ENCODE data around the gene WDR76. TPM values are rescaled to one million over a fixed set of nuclear protein-coding genes. Genes with fewer than 3 reads are reported as not detected.
"Not testable (repeated sequence)": the region's sequence is repeated elsewhere in the genome, so short reads cannot be mapped to it uniquely, and the experiment has no call there.

Gene WDR76
- total and polyA plus RNA-seq, 2 experiments from 2014 or later, result 1.8 to 7.6 TPM

DNA sequence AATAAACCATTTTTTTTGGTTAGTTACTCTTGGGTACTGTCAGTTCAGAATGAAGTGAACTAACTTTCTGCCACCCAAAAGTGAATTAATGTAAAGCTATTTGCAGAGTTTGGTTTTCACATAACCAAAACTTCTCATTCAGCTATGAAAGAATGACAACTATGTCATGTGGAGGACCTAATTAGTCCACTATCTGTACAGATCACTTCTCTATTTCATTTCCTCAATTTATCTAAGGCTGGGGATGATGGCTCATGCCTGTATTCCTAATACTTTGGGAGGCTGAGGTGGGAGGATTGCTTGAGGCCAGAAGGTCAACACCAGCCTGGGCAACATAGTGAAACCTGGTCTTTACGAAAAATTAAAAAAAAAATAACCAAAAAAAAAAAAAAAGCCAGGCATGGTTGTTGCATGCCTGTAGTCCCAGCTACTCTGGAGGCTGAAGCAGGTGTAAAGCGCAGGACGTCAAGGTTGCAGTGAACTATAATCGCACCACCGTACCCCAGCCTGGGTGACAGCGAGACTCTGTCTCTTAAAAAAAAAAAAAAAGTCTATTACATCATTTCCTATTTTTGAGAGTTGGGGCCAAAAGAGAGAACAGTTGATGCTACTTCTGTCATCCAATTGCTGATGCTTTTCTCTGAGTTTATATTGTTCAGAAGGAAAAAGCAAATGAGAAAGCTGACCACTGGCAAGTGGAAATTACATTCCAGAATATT is 17.7 kb upstream of the WDR76 start:
- H3K27ac ChIP-seq, result no peak overlapping the region
- TF ChIP-seq, protein P1, sequence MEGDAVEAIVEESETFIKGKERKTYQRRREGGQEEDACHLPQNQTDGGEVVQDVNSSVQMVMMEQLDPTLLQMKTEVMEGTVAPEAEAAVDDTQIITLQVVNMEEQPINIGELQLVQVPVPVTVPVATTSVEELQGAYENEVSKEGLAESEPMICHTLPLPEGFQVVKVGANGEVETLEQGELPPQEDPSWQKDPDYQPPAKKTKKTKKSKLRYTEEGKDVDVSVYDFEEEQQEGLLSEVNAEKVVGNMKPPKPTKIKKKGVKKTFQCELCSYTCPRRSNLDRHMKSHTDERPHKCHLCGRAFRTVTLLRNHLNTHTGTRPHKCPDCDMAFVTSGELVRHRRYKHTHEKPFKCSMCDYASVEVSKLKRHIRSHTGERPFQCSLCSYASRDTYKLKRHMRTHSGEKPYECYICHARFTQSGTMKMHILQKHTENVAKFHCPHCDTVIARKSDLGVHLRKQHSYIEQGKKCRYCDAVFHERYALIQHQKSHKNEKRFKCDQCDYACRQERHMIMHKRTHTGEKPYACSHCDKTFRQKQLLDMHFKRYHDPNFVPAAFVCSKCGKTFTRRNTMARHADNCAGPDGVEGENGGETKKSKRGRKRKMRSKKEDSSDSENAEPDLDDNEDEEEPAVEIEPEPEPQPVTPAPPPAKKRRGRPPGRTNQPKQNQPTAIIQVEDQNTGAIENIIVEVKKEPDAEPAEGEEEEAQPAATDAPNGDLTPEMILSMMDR (IDR thresholded peaks at IDR 0.05; ENCODE audit: poor library complexity), result no peak
- no peaks in the 10 kb centered on the region for H3K36me3 ChIP-seq (replicated peaks; ENCODE audit: insufficient read depth, low read depth)

DNA sequence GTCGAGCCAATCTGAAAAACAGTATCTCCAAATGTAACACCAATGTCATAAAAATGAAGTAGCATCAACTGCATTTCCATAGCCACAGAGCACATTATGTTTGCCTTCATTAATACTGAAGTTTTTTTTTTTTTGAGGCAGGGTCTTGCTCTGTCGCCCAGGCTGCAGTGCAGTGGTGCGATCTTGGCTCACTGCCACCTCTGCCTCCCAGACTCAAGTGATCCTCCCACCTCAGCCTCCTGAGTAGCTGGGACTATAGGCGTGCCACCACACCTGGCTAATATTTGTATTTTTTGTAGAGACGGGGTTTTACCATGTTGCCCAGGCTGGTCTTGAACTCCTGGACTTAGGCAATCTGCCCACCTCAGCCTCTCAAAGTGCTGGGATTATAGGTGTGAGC is 11.7 kb upstream of the WDR76 start:
- not testable (repeated sequence) for H3K9me2 ChIP-seq (replicated peaks; ENCODE audit: insufficient read depth); H3K4me1 ChIP-seq (ENCODE audit: insufficient read depth); H3K9me3 ChIP-seq (ENCODE audit: low read depth); H3K27me3 ChIP-seq; H3K36me3 ChIP-seq (replicated peaks; ENCODE audit: insufficient read depth, low read depth); H3K27ac ChIP-seq; H2AFZ ChIP-seq; H4K20me1 ChIP-seq (ENCODE audit: insufficient read depth, poor library complexity, severe bottlenecking); DNase-seq (ENCODE audit: low spot score); H3K4me2 ChIP-seq; H3K4me3 ChIP-seq
- WGBS (ENCODE audit: low lambda C conversion rate, missing lambda C conversion rate), result 100% methylated on average over 5 of the region's 5 CpGs
- H3K79me2 ChIP-seq, result peaks cover 21% of the 10 kb centered on the region

More for the DNA sequence above, 17.7 kb upstream of the WDR76 start:
- H4K20me1 ChIP-seq (ENCODE audit: insufficient read depth, poor library complexity, severe bottlenecking), result no peaks in the 10 kb centered on the region
- DNase-seq (ENCODE audit: low spot score), result no peak
- H3K9me3 ChIP-seq (ENCODE audit: low read depth), result no peaks in the 10 kb centered on the region
- H3K79me2 ChIP-seq, result no peaks in the 10 kb centered on the region
- no peaks in the 10 kb centered on the region for H3K27me3 ChIP-seq
- no peak overlapping the region for H3K4me2 ChIP-seq
- no peaks in the 10 kb centered on the region for H3K4me1 ChIP-seq (ENCODE audit: insufficient read depth)
- H3K9me2 ChIP-seq (replicated peaks; ENCODE audit: insufficient read depth), result no peaks in the 10 kb centered on the region
- H3K4me3 ChIP-seq, result no peak overlapping the region
- no peak overlapping the region for H2AFZ ChIP-seq
- WGBS (ENCODE audit: low lambda C conversion rate, missing lambda C conversion rate), result 96% methylated on average over 6 of the region's 6 CpGs

DNA sequence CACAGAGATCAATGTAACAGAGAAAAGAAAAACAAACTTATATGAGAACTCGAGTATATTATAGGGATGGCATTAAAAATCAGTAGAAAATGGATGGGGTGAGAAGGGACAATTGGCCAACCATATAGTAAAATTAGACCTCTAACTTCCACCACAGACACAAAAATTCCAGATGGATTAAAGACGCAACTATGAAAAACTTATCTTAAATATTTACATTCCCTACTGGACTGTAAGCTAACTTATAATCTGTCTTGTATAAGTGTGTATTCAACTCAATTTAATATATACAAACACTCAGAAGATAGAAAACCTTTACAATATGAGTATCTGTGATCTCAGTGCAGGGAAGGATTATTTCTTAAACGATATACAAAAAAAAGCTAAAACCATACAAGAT is 5.3 kb upstream of the WDR76 start:
- Histone ChIP-seq H4K20me1 (ENCODE audit: insufficient read depth, poor library complexity, severe bottlenecking) (peaks cover 5% of the 10 kb centered on the region), H3K9me3 (ENCODE audit: low read depth) (no peaks in the 10 kb centered on the region), H3K27me3 (no peaks in the 10 kb centered on the region), H2AFZ (no peak overlapping the region), H3K36me3 (replicated peaks; ENCODE audit: insufficient read depth, low read depth) (no peaks in the 10 kb centered on the region), H3K79me2 (peaks cover 73% of the 10 kb centered on the region), H3K4me3 (no peak overlapping the region), H3K9me2 (replicated peaks; ENCODE audit: insufficient read depth) (no peaks in the 10 kb centered on the region), H3K27ac (no peak overlapping the region), H3K4me2 (peak overlapping the region; percentile 30), H3K4me1 (ENCODE audit: insufficient read depth) (peaks cover 19% of the 10 kb centered on the region)
- DNase-seq (ENCODE audit: low spot score), result no peak
- WGBS (ENCODE audit: low lambda C conversion rate, missing lambda C conversion rate), result 70% methylated on average over 3 of the region's 3 CpGs
- TF ChIP-seq, protein P1 (IDR thresholded peaks at IDR 0.05; ENCODE audit: poor library complexity), result no peak
- no peak for TF ChIP-seq EZH2 (IDR thresholded peaks at IDR 0.05; ENCODE audit: borderline replicate concordance)
- no peak for TF ChIP-seq EZH2phosphoT487 (IDR thresholded peaks at IDR 0.05; ENCODE audit: low read depth, severe bottlenecking, unreplicated experiment)

DNA sequence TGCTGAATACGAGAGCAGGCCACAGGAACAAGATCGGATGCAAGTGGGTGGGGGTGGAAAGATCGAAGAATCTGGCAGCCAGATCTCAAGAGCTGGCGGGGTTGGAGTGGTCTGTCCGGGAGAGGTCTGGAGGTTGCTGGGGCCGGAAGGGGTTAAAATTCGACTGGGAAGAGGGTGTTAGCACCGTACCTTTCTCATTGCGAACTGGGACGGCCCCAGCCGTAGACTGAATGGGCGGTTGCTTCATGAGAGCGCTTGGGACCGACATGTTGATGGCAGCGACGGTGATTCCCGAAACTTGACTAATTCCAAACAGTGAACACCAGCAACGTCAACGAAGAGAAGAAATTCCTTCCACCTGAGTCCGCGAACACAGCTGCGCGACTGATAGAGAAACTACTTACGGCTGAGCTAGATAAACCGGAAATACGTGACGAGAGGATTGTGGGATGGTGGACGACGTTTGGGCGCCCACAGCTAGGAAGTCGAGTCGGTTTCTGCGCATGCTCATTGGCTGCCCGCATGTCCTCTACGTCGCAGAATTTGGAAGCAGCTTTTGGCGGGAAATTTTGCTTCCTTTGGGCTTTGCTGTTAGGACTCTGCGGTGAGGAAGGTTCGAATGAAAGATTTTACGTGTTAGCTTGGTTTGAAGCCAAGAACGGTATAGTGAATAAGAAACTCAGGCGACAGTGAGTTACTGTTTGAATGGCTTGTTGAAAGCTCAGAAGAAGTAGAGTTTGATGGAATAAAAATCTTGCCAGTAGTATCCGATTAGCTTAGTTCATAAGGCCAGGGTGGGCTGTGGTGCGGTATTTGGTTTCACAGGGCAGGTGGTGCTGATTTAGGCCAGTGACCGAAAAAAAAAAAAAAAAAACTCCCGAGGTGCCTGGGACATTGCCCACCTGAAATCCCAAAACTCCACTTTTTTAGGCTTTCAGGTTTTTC is 2.2 kb upstream of the WDR76 start, which contains the start of gene MFAP1:
Gene MFAP1 (minus strand): TSS at position 389 of the 945 bp plus-strand sequence. CDS start 121 bp downstream, at position 268.
- Histone ChIP-seq H3K9me3 (ENCODE audit: low read depth) (no peaks in the 10 kb centered on the region), H2AFZ (peak within 1 kb of the TSS; percentile 75), H3K36me3 (replicated peaks; ENCODE audit: insufficient read depth, low read depth) (no peaks in the 10 kb centered on the region), H3K9me2 (replicated peaks; ENCODE audit: insufficient read depth) (no peaks in the 10 kb centered on the region), H3K4me2 (peak within 1 kb of the TSS; percentile 90), H3K4me3 (peak within 1 kb of the TSS; percentile 85), H3K27me3 (no peaks in the 10 kb centered on the region), H3K79me2 (peaks cover 57% of the 10 kb centered on the region), H4K20me1 (ENCODE audit: insufficient read depth, poor library complexity, severe bottlenecking) (no peaks in the 10 kb centered on the region), H3K27ac (peak within 1 kb of the TSS; percentile 95), H3K4me1 (ENCODE audit: insufficient read depth) (peaks cover 27% of the 10 kb centered on the region)
- DNase-seq (ENCODE audit: low spot score), result peak; percentile 97
- TF ChIP-seq EZH2 (IDR thresholded peaks at IDR 0.05; ENCODE audit: borderline replicate concordance) (no peak), EZH2phosphoT487 (IDR thresholded peaks at IDR 0.05; ENCODE audit: low read depth, severe bottlenecking, unreplicated experiment) (no peak)
- TF ChIP-seq, protein P1 (IDR thresholded peaks at IDR 0.05; ENCODE audit: poor library complexity), result no peak
- WGBS (ENCODE audit: low lambda C conversion rate, missing lambda C conversion rate), result 12% methylated on average over 46 of the region's 46 CpGs

DNA sequence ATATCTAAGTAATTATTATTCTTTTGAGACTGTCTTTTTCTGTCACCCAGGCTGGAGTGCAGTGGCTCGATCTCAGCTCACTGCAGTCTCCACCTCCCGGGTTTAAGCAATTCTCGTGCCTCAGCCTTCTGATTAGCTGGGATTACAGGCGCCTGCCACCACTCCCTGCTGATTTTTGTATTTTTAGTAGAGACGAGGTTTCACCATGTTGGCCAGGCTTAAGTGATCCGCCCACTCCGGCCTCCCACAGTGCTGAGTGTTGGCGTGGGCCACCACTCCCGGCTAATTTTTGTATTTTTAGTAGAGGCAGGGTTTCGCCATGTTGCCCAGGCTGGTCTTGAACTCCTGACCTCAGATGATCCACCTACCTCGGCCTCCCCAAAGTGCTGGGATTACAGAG is 1.5 kb upstream of the WDR76 start:
- Histone ChIP-seq H3K79me2 (peaks cover 50% of the 10 kb centered on the region), H3K4me1 (ENCODE audit: insufficient read depth) (peaks cover 27% of the 10 kb centered on the region)
- H3K9me3 ChIP-seq (ENCODE audit: low read depth); H3K4me2 ChIP-seq; DNase-seq (ENCODE audit: low spot score); H3K4me3 ChIP-seq; H3K27ac ChIP-seq; H3K27me3 ChIP-seq; H3K36me3 ChIP-seq (replicated peaks; ENCODE audit: insufficient read depth, low read depth); H3K9me2 ChIP-seq (replicated peaks; ENCODE audit: insufficient read depth); H2AFZ ChIP-seq; H4K20me1 ChIP-seq (ENCODE audit: insufficient read depth, poor library complexity, severe bottlenecking): not testable (repeated sequence)
- WGBS (ENCODE audit: low lambda C conversion rate, missing lambda C conversion rate), result 95% methylated on average over 11 of the region's 11 CpGs

Data from hepatocyte (in vitro differentiated cells).